Lung (tissue), 12 donors: ENCODE results near the gene DYSF. TPM values are rescaled to one million over a fixed set of nuclear protein-coding genes. Genes with fewer than 3 reads are reported as not detected.

Experiments used
- ATAC-seq: fragments of 200-7000 bp; cut with Tn5 transposase; one replicate; pipeline ENCODE4 v1.9.1; 2020; ENCODE audit warnings: moderate number of reproducible peaks; ENCODE audit not compliant: insufficient read depth, low FRiP score
- DNase-seq, 3 donors: peaks; one replicate each; pipeline ENCODE4 v3.0.0-alpha.2; 2013 to 2017
- H3K27ac ChIP-seq, 2 donors: one replicate each; pipeline ENCODE4 v1.5.1; 2013; ENCODE audit warnings: mild to moderate bottlenecking in 2 of 2, moderate library complexity in 2 of 2, control low read depth in 1 of 2, inconsistent platforms in 1 of 2, low read depth in 1 of 2, low read length in 1 of 2
- H3K27me3 ChIP-seq, 3 donors: one replicate each; pipeline ENCODE4 v1.5.1; 2013; ENCODE audit warnings: low read length in 2 of 3; ENCODE audit not compliant: control insufficient read depth in 3 of 3, insufficient read depth in 3 of 3
- H3K36me3 ChIP-seq, 4 donors: one replicate each; pipeline ENCODE4 v1.5.1; 2013; ENCODE audit warnings: low read length in 4 of 4, mild to moderate bottlenecking in 1 of 4, moderate library complexity in 1 of 4; ENCODE audit not compliant: control insufficient read depth in 4 of 4, insufficient read depth in 4 of 4
- H3K4me1 ChIP-seq, 5 donors: one replicate each; pipeline ENCODE4 v1.5.1; 2013; ENCODE audit warnings: low read length in 5 of 5, mild to moderate bottlenecking in 2 of 5, moderate library complexity in 1 of 5; ENCODE audit not compliant: control insufficient read depth in 5 of 5, insufficient read depth in 5 of 5
- H3K4me3 ChIP-seq: one replicate; pipeline ENCODE4 v1.5.1; 2013; ENCODE audit warnings: mild to moderate bottlenecking, control low read depth, moderate library complexity
- H3K9ac ChIP-seq, 2 donors: one replicate each; pipeline ENCODE4 v1.5.1; 2013; ENCODE audit warnings: low read length in 2 of 2, control low read depth in 1 of 2; ENCODE audit not compliant: insufficient read depth in 1 of 2
- H3K9me3 ChIP-seq, 4 donors: one replicate each; pipeline ENCODE4 v1.5.1; 2013; ENCODE audit warnings: low read length in 3 of 4, mild to moderate bottlenecking in 1 of 4, moderate library complexity in 1 of 4; ENCODE audit not compliant: control insufficient read depth in 4 of 4, insufficient read depth in 3 of 4
- WGBS, 2 donors: extraction: QIAGEN DNeasy Blood & Tissue Kit; methylation state at CpG; one replicate each; pipeline ENCODE4 v1.1.7; 2013; 5-methylcytosine and 5-hydroxymethylcytosine counted together
- polyA plus RNA-seq, 2 donors: library from polyadenylated mRNA; stranded (reverse); fragments of 200-250 nt; gene quantifications; one replicate each; pipeline ENCODE4 v1.2.1, GENCODE V29; 2013
- total RNA-seq, 2 donors: library from RNA; depleted of rRNA in 1 of 2; stranded (reverse); fragments of >200 nt in 1 of 2; gene quantifications; one replicate each; pipeline ENCODE4 v1.2.1, GENCODE V29; 2014 to 2021
- TF ChIP-seq, protein P1 (sequence below): IDR thresholded peaks from 2 replicates; pipeline ENCODE4 v1.5.1; 2012; ENCODE audit warnings: mild to moderate bottlenecking; ENCODE audit errors: control extremely low read depth, extremely low read depth
- donor health status: control.
- donor health status: control.
- donor health status: Bipolar disorder and iron deficiency.
- donor health status: healthy.
- donor health status: DM: yes; HTN: yes; CAD: no.

The DYSF gene
- total and polyA plus RNA-seq, 4 donors, result 12.9 to 56.2 (median 40.0) TPM

DNA sequence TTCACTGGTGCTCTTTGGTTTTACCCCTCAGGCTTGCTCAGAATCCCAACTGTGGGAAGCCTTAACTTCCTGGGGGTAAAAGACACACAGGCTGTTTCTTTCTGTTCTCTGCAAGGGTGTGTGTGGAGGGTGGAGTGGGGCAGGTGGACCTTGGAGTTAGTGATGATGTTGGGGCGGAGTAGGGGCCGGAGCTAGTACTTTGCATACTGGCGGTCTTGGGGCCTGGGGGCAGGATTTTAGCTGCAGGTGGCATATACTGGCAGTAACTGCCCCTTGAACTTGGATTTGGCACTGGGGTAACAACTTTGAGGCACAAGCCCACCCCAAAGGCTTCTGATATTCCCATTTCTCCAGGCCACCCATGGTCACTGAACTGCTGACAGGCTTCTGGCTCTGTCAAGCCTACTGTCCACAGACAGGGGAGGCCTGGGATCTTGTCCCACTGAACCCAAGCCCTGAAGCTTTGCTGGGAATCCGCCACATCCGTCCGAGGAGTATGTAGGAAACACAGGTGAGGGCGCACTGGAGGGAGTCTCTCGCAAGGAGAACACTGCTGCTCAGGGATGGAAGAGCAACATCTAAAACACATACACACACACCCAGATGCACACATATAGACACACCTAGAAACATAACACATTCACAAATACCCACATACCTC, 258.9 kb downstream of the DYSF start:
- H3K4me1 ChIP-seq, result peaks cover 0 to 20% (median 8%) of the 10 kb centered on the region in 5 donors
- ATAC-seq (no peak), DNase-seq (no peak)
- H3K36me3 ChIP-seq, result no peaks in the 10 kb centered on the region
- no peak overlapping the region for H3K27ac ChIP-seq
- no peak overlapping the region for H3K9ac ChIP-seq
- no peak overlapping the region for H3K4me3 ChIP-seq
- TF ChIP-seq, protein P1, sequence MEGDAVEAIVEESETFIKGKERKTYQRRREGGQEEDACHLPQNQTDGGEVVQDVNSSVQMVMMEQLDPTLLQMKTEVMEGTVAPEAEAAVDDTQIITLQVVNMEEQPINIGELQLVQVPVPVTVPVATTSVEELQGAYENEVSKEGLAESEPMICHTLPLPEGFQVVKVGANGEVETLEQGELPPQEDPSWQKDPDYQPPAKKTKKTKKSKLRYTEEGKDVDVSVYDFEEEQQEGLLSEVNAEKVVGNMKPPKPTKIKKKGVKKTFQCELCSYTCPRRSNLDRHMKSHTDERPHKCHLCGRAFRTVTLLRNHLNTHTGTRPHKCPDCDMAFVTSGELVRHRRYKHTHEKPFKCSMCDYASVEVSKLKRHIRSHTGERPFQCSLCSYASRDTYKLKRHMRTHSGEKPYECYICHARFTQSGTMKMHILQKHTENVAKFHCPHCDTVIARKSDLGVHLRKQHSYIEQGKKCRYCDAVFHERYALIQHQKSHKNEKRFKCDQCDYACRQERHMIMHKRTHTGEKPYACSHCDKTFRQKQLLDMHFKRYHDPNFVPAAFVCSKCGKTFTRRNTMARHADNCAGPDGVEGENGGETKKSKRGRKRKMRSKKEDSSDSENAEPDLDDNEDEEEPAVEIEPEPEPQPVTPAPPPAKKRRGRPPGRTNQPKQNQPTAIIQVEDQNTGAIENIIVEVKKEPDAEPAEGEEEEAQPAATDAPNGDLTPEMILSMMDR, result no peak
- WGBS, 2 donors, result 97 to 98% methylated on average over 8 of the region's 8 CpGs
- H3K27me3 ChIP-seq, result no peaks in the 10 kb centered on the region
- no peaks in the 10 kb centered on the region for H3K9me3 ChIP-seq

DNA sequence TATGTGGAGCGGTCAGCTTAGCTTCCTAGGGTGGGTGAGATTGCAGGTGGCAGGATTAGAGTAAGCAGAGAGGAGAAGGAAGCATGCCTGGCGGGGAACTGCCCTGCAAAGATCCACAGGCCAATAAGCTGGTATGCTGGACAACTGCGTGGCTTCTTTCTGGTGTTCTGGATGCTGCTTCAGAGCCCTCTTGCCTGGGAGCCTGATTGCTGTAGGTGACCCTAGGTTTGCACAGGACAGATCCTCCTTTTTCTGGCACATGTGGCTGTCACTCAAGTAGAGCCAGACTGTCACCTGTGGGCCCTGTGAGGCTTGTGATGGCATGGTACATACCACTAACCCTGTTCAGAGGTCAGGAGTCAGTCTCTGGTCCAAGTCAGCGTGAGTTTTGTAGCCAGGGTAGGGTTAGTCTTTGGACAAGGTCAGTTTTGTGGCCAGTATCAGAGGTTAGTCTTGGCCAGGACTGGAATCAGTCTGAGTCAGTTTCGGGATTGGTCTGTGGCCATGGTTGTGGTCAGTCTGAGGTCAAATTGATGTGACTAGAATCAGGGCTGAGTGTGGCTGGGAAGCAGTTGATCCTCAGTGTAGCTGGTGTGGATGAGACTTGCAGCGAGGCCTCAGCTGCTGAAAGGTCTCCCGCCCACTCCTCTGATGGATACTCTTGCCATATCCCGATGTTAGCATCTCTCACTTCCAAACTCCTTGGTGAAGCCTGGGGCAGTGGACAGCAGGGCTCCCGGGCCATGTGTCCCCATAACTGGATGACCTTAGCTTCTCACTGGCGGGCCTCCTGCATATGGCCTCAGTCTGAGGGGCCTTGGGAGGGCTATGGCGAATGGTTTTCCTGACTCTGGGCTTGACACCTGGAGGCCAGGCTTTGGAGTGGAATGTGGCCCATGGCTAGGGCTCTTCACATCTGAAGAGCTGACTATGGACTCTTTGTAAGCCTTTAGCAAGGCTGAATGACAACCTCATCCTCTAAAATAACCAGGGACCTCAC, 260.5 kb downstream of the DYSF start:
- TF ChIP-seq, protein P1, result no peak
- Histone ChIP-seq H3K9me3 (no peaks in the 10 kb centered on the region), H3K27me3 (no peaks in the 10 kb centered on the region), H3K4me1 (peaks cover 0 to 25% (median 8%) of the 10 kb centered on the region in 5 donors), H3K36me3 (no peaks in the 10 kb centered on the region), H3K9ac (no peak overlapping the region), H3K27ac (no peak overlapping the region), H3K4me3 (no peak overlapping the region)
- DNase-seq (no peak), ATAC-seq (no peak)
- 90 to 92% methylated on average over 11 of the region's 11 CpGs for WGBS, 2 donors

DNA sequence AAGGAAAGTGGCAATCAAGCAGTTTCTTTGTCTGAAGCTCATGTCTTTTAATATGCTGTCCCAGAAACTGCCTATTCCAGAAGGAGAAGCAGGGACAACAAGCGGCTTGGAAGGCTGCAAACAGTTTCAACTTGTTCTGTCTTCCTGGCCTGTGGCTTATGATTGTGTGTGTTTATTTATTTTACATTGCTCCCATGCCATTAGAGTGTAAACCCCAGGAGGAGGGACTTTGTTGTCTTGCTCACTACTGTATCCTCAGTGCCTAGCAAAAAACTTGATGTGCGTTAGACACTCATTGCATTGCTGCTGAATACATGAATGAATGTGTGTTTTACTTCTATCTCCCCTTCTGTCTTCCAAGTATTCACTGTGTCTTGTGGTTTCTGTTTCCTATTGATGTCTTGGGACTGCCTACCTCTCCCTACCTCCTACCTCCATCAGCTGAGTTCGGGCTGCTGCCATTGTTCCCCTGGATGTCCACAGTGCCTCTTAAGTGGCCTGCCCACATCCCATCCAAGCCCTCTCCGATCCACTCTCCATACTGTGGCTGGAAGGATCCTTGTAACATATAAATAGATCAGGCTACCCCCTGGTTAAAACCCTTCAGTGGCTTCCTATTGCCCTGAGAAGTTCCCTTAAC, 261.4 kb downstream of the DYSF start:
- Histone ChIP-seq H3K4me1 (peaks cover 0 to 26% (median 11%) of the 10 kb centered on the region in 5 donors), H3K27me3 (no peaks in the 10 kb centered on the region), H3K36me3 (no peaks in the 10 kb centered on the region), H3K27ac (no peak overlapping the region), H3K9ac (no peak overlapping the region), H3K9me3 (no peaks in the 10 kb centered on the region), H3K4me3 (no peak overlapping the region)
- no peak for ATAC-seq
- DNase-seq, result no peak
- TF ChIP-seq, protein P1, result no peak
- 82 to 88% methylated on average over 4 of the region's 4 CpGs for WGBS, 2 donors
